ENCODE measurements around the gene KIAA0513. TPM values are rescaled to one million over a fixed set of nuclear protein-coding genes. Genes with fewer than 3 reads are reported as not detected.

Gene KIAA0513
- total RNA-seq, 4 donors from 2014 or later, result 6.9 to 13.8 (median 8.1) TPM

GRCh38 chr16:85037050-85037410 lies 9.4 kb downstream of the KIAA0513 start:
- WGBS, 2 donors, result 89 to 91% methylated on average over 7 of the region's 7 CpGs
- peak in 1 of 2 donors; percentile 21 for DNase-seq (ENCODE audit: low spot score in 2 of 2)
- Histone ChIP-seq H3K27ac (peak overlapping the region in 1 of 4 donors; percentile 20), H3K36me3 (peaks cover 0 to 4% (median 0%) of the 10 kb centered on the region in 3 donors), H3K27me3 (no peaks in the 10 kb centered on the region), H3K9me3 (no peaks in the 10 kb centered on the region), H3K4me3 (no peak overlapping the region), H3K4me1 (no peaks in the 10 kb centered on the region)
- TF ChIP-seq POLR2A (IDR thresholded peaks at IDR 0.05), result no peak

GRCh38 chr16:85037721-85038120 lies 10.1 kb downstream of the KIAA0513 start:
- 85 to 86% methylated on average over 5 of the region's 5 CpGs for WGBS, 2 donors
- H3K27ac ChIP-seq, result no peak overlapping the region
- TF ChIP-seq CTCF (IDR thresholded peaks at IDR 0.05) (no peak), POLR2A (IDR thresholded peaks at IDR 0.05) (no peak), EP300 (IDR thresholded peaks at IDR 0.05) (no peak)
- H3K4me3 ChIP-seq, result no peak overlapping the region
- H3K4me1 ChIP-seq, result no peaks in the 10 kb centered on the region
- no peaks in the 10 kb centered on the region for H3K36me3 ChIP-seq
- no peaks in the 10 kb centered on the region for H3K9me3 ChIP-seq
- H3K27me3 ChIP-seq, result no peaks in the 10 kb centered on the region
- no peak for DNase-seq (ENCODE audit: low spot score in 2 of 2)

GRCh38 chr16:85040685-85041084 lies 13.1 kb downstream of the KIAA0513 start:
- 82 to 83% methylated on average over 6 of the region's 6 CpGs for WGBS, 2 donors
- H3K27ac ChIP-seq, result no peak overlapping the region
- no peak for TF ChIP-seq POLR2A (IDR thresholded peaks at IDR 0.05)
- TF ChIP-seq CTCF (IDR thresholded peaks at IDR 0.05), result no peak
- TF ChIP-seq EP300 (IDR thresholded peaks at IDR 0.05), result no peak
- H3K9me3 ChIP-seq, result no peaks in the 10 kb centered on the region
- no peaks in the 10 kb centered on the region for H3K4me1 ChIP-seq
- H3K4me3 ChIP-seq, result no peak overlapping the region
- H3K36me3 ChIP-seq, result no peaks in the 10 kb centered on the region
- no peaks in the 10 kb centered on the region for H3K27me3 ChIP-seq
- no peak for DNase-seq (ENCODE audit: low spot score in 2 of 2)

- no peak overlapping the region for H3K27ac ChIP-seq
- H3K9me3 ChIP-seq, result no peaks in the 10 kb centered on the region
- no peak overlapping the region for H3K4me3 ChIP-seq
- no peak for DNase-seq (ENCODE audit: low spot score in 2 of 2)
- WGBS, 2 donors, result 84 to 85% methylated on average over 24 to 27 of the region's 27 CpGs
- TF ChIP-seq POLR2A (IDR thresholded peaks at IDR 0.05), result no peak
- TF ChIP-seq CTCF (IDR thresholded peaks at IDR 0.05), result no peak
- TF ChIP-seq EP300 (IDR thresholded peaks at IDR 0.05), result no peak
- no peaks in the 10 kb centered on the region for H3K4me1 ChIP-seq
- H3K36me3 ChIP-seq, result no peaks in the 10 kb centered on the region
- H3K27me3 ChIP-seq, result no peaks in the 10 kb centered on the region
These were observed 13.9 kb downstream of the KIAA0513 start for GRCh38 chr16:85041219-85042166.

GRCh38 chr16:85042167-85042526 lies 14.6 kb downstream of the KIAA0513 start:
- Histone ChIP-seq H3K36me3 (no peaks in the 10 kb centered on the region), H3K9me3 (no peaks in the 10 kb centered on the region), H3K4me3 (no peak overlapping the region), H3K4me1 (no peaks in the 10 kb centered on the region), H3K27ac (no peak overlapping the region), H3K27me3 (no peaks in the 10 kb centered on the region)
- TF ChIP-seq EP300 (IDR thresholded peaks at IDR 0.05), result no peak
- no peak for TF ChIP-seq CTCF (IDR thresholded peaks at IDR 0.05)
- TF ChIP-seq POLR2A (IDR thresholded peaks at IDR 0.05), result no peak
- DNase-seq (ENCODE audit: low spot score in 2 of 2), result no peak
- 65 to 74% methylated on average over 6 of the region's 6 CpGs for WGBS, 2 donors

Measured in tibial nerve (tissue), 4 donors.